CD4-positive, alpha-beta T cell (primary cell): Measurements from ENCODE around the gene RNASEH1. TPM values are rescaled to one million over a fixed set of nuclear protein-coding genes. Genes with fewer than 3 reads are reported as not detected.

ENCODE experiments used
- ATAC-seq: fragments of 200-7000 bp; cut with Tn5 transposase; one replicate; pipeline ENCODE4 v1.10.0; 2022; ENCODE audit warnings: mild to moderate bottlenecking; ENCODE audit not compliant: poor library complexity
- CTCF ChIA-PET: fragments of 350-600 bp; sonication (Branson Sonifier 250); formaldehyde crosslinking; loops from one replicate; lab custom pipeline; 2021; ENCODE audit warnings: antibody characterized with exemption, inconsistent platforms; lab: Charles Lee
- POLR2A ChIA-PET: fragments of 350-600 bp; sonication (Branson Sonifier 250); formaldehyde crosslinking; loops from one replicate; lab custom pipeline; 2021; ENCODE audit warnings: antibody characterized with exemption, inconsistent platforms; lab: Charles Lee
- DNase-seq, 14 experiments: peaks; one replicate each; pipeline ENCODE4 v3.0.0-alpha.2; 2013 to 2020; ENCODE audit warnings: mixed read lengths in 2 of 14
- H3K27ac ChIP-seq, 2 donors: one replicate each; pipeline versions ENCODE4 v1.5.1 to v1.7.0; 2013; ENCODE audit warnings: low read length in 2 of 2, low read depth in 1 of 2, mild to moderate bottlenecking in 1 of 2
- H3K27me3 ChIP-seq, 2 experiments: 1 replicate in 1 of 2; 2 replicates in 1 of 2; pipeline versions ENCODE4 v1.6.1 to v1.7.0; 2013; ENCODE audit warnings: low read length in 2 of 2, control low read depth in 1 of 2, mild to moderate bottlenecking in 1 of 2, moderate library complexity in 1 of 2; ENCODE audit not compliant: insufficient read depth in 2 of 2, control insufficient read depth in 1 of 2
- H3K36me3 ChIP-seq: one replicate; pipeline ENCODE4 v1.6.1; 2013; ENCODE audit warnings: low read length, control low read depth; ENCODE audit not compliant: insufficient read depth
- H3K4me1 ChIP-seq: one replicate; pipeline ENCODE4 v1.6.1; 2013; ENCODE audit warnings: low read length, control low read depth; ENCODE audit not compliant: insufficient read depth
- H3K4me3 ChIP-seq: one replicate; pipeline ENCODE4 v1.5.1; 2013; ENCODE audit warnings: mild to moderate bottlenecking, low read length, moderate library complexity
- H3K9me3 ChIP-seq, 2 experiments: 1 replicate in 1 of 2; 2 replicates in 1 of 2; pipeline versions ENCODE4 v1.6.1 to v1.7.0; 2013; ENCODE audit warnings: low read length in 2 of 2, mild to moderate bottlenecking in 2 of 2, control low read depth in 1 of 2, moderate library complexity in 1 of 2; ENCODE audit not compliant: control insufficient read depth in 1 of 2, insufficient read depth in 1 of 2
- H3K27ac Mint-ChIP-seq: one replicate; pipeline ENCODE4 v1.8.0; 2020; ENCODE audit warnings: mixed read lengths
- H3K27me3 Mint-ChIP-seq: one replicate; pipeline ENCODE4 v1.8.0; 2021; ENCODE audit warnings: mixed read lengths
- H3K36me3 Mint-ChIP-seq: one replicate; pipeline ENCODE4 v1.8.0; 2021; ENCODE audit warnings: low read depth, mixed read lengths
- H3K4me1 Mint-ChIP-seq: one replicate; pipeline ENCODE4 v1.8.0; 2021; ENCODE audit warnings: low read depth, mixed read lengths
- H3K4me3 Mint-ChIP-seq: one replicate; pipeline ENCODE4 v1.8.0; 2020; ENCODE audit warnings: mild to moderate bottlenecking, mixed read lengths
- H3K9me3 Mint-ChIP-seq: one replicate; pipeline ENCODE4 v1.8.0; 2020; ENCODE audit warnings: mixed read lengths
- CTCF ChIP-seq: fragments of 200-600 bp; IDR thresholded peaks from one replicate; pipeline ENCODE4 v1.8.0; 2022; ENCODE audit warnings: antibody characterized with exemption, mild to moderate bottlenecking
- intact Hi-C, 2 experiments: fragments of 100-400 bp; cut with DNase I in 1 of 2; cut with micrococcal nuclease in 1 of 2; formaldehyde crosslinking; loops; one replicate each; pipeline versions ENCODE4 v1.15.1 to v1.9.0; 2023 to 2025; cut with DNase I, micrococcal nuclease
- total RNA-seq, 174 experiments: library from RNA in 2 of 174; stranded (reverse) in 2 of 174; gene quantifications; one replicate each; pipeline ENCODE4 v1.2.3 and lab custom pipeline; 2021 to 2026

The RNASEH1 gene
- total RNA-seq, 2 experiments from 2014 or later, result 31.5 to 31.9 TPM

- Histone ChIP-seq H3K36me3 (no peaks in the 10 kb centered on the region), H3K4me3 (no peak overlapping the region), H3K9me3 (no peaks in the 10 kb centered on the region), H3K27ac (no peak overlapping the region), H3K27me3 (no peaks in the 10 kb centered on the region), H3K4me1 (peaks cover 23% of the 10 kb centered on the region)
- Mint-ChIP-seq H3K9me3 (no peaks in the 10 kb centered on the region), H3K27ac (no peak overlapping the region), H3K4me1 (peaks cover 29% of the 10 kb centered on the region), H3K4me3 (peak overlapping the region; percentile 14), H3K27me3 (no peaks in the 10 kb centered on the region), H3K36me3 (peaks cover 13% of the 10 kb centered on the region)
- POLR2A ChIA-PET, result no interaction called here
- intact Hi-C loops, result no loop called here
- DNase-seq (no peak), ATAC-seq (no peak)
- CTCF ChIA-PET, result no interaction called here
- TF ChIP-seq CTCF, result no peak
Observed at GRCh38 chr2:3522961-3523421, 35.1 kb downstream of the RNASEH1 start.

- ChIA-PET CTCF (no interaction called here), POLR2A (interaction anchor here (1.0 to 4.0 kb wide), 6 partner anchors 11 to 143 kb away, joined by 3 to 56 read pairs (median 6); partner anchors contain the start of genes EIPR1, RNASEH1 and RPS7)
- H3K36me3 Mint-ChIP-seq, result peaks cover 30% of the 10 kb centered on the region
- peaks cover 2% of the 10 kb centered on the region for H3K9me3 Mint-ChIP-seq
- ATAC-seq (no peak), DNase-seq (no peak)
- H3K27me3 ChIP-seq, result no peaks in the 10 kb centered on the region
- peak overlapping the region; percentile 88 for H3K27ac Mint-ChIP-seq
- no peaks in the 10 kb centered on the region for H3K27me3 Mint-ChIP-seq
- no peak for TF ChIP-seq CTCF
- H3K27ac ChIP-seq, result no peak overlapping the region
- peaks cover 24% of the 10 kb centered on the region for H3K4me1 ChIP-seq
- H3K4me3 Mint-ChIP-seq, result peak overlapping the region; percentile 94
- H3K36me3 ChIP-seq, result no peaks in the 10 kb centered on the region
- no peak overlapping the region for H3K4me3 ChIP-seq
- intact Hi-C loops, result no loop called here
- peaks cover 0 to 2% of the 10 kb centered on the region in 2 experiments for H3K9me3 ChIP-seq
- H3K4me1 Mint-ChIP-seq, result peaks cover 36% of the 10 kb centered on the region
Observed at GRCh38 chr2:3520591-3520990, 37.5 kb downstream of the RNASEH1 start.

GRCh38 chr2:3519255-3520205 lies 38.6 kb downstream of the RNASEH1 start, which contains the start of gene ADI1:
Gene ADI1, minus strand, starts transcription at chr2:3519531. Its CDS starts 44 bp downstream, at chr2:3519487.
- POLR2A ChIA-PET, result interaction anchor here (1.0 to 4.0 kb wide), 12 partner anchors 12 to 142 kb away, joined by 3 to 56 read pairs (median 5); partner anchors contain the start of genes EIPR1, RNASEH1, RPS7 and TRAPPC12
- intact Hi-C loops, result loop anchor here in 1 of 2 experiments (1.0 to 10.0 kb wide), 4 partner anchors 39 to 905 kb away; partner anchors contain the start of genes RNASEH1, RPS7 and TRAPPC12
- no peaks in the 10 kb centered on the region for H3K36me3 ChIP-seq
- no peaks in the 10 kb centered on the region for H3K27me3 ChIP-seq
- H3K9me3 ChIP-seq, result peaks cover 0 to 3% of the 10 kb centered on the region in 2 experiments
- peak within 1 kb of the TSS; percentile 88 for H3K27ac Mint-ChIP-seq
- peak within 1 kb of the TSS; percentile 94 for H3K4me3 Mint-ChIP-seq
- H3K4me1 Mint-ChIP-seq, result peaks cover 38% of the 10 kb centered on the region
- no peaks in the 10 kb centered on the region for H3K27me3 Mint-ChIP-seq
- H3K9me3 Mint-ChIP-seq, result peaks cover 3% of the 10 kb centered on the region
- peak within 1 kb of the TSS; percentile 76 to 96 for H3K27ac ChIP-seq
- peaks cover 24% of the 10 kb centered on the region for H3K4me1 ChIP-seq
- CTCF ChIA-PET, result no interaction called here
- DNase-seq, result peak; percentile 65 to 88 (median 74)
- H3K4me3 ChIP-seq, result peak within 1 kb of the TSS; percentile 87
- peak; percentile 66 for ATAC-seq
- H3K36me3 Mint-ChIP-seq, result peaks cover 40% of the 10 kb centered on the region
- no peak for TF ChIP-seq CTCF
